Measurements from ENCODE around the gene TMCC2.

TMCC2 gene

DNA sequence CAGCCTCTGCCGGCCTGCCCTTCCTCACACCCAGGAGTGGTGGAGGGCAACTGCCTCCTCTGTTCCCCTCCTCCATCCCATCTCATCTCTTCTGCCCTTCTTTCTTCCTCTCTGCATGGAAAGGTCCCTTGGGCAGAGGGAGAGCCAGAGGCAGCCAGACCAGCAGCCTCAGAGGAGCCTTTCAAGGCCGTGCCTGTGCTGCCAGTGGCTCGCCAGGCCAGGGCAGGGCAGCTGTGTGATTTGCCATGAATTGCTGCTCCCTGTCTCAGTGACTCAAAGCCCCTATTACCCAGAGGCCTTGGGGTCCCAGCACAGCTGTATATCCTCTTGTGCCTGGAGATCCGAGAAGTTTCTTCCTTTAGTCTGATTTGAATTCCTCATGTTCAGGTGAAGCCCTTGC lies 21.9 kb downstream of the TMCC2 start:
- Histone ChIP-seq H3K27ac (ENCODE audit: low read depth, low read length, severe bottlenecking) (no peak overlapping the region), H3K4me1 (ENCODE audit: control insufficient read depth, insufficient read depth, low read length, poor library complexity, severe bottlenecking) (peaks cover 4% of the 10 kb centered on the region)
- 75 to 94% methylated on average over 3 to 4 of the region's 4 CpGs for WGBS, 2 experiments (ENCODE audit: insufficient coverage in 2 of 2)

DNA sequence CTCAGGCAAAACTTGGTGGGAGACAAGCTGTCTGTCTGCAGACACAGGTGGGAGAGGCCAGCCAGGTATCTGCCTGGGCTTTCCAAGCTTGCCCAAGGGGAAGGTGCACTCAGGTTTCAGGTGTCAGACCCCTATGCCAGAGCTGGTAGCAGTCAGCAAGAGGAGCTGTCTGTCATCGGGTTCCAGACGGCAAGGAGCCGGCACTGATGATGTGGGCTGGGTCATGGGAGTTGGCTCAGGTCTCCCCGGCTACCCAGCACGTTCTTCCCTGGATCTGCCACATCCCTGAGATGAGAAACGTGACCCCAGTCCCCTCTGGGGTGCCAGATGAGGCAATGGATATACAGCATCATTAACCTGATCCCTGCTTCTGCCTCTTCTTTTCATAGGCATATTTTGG lies 23.0 kb downstream of the TMCC2 start:
- Histone ChIP-seq H3K4me3 (ENCODE audit: extremely low read depth, insufficient read depth, low read length, poor library complexity, severe bottlenecking) (no peak overlapping the region), H3K9me3 (ENCODE audit: control insufficient read depth, low read length) (no peaks in the 10 kb centered on the region), H3K36me3 (ENCODE audit: control insufficient read depth, insufficient read depth, low read length) (no peaks in the 10 kb centered on the region), H3K27ac (ENCODE audit: low read depth, low read length, severe bottlenecking) (no peak overlapping the region), H3K4me1 (ENCODE audit: control insufficient read depth, insufficient read depth, low read length, poor library complexity, severe bottlenecking) (peaks cover 4% of the 10 kb centered on the region)
- 69 to 74% methylated on average over 6 of the region's 6 CpGs for WGBS, 2 experiments (ENCODE audit: insufficient coverage in 2 of 2)

More for the DNA sequence above, 21.9 kb downstream of the TMCC2 start:
- Histone ChIP-seq H3K9me3 (ENCODE audit: control insufficient read depth, low read length) (no peaks in the 10 kb centered on the region), H3K4me3 (ENCODE audit: extremely low read depth, insufficient read depth, low read length, poor library complexity, severe bottlenecking) (no peak overlapping the region), H3K36me3 (ENCODE audit: control insufficient read depth, insufficient read depth, low read length) (no peaks in the 10 kb centered on the region)

DNA sequence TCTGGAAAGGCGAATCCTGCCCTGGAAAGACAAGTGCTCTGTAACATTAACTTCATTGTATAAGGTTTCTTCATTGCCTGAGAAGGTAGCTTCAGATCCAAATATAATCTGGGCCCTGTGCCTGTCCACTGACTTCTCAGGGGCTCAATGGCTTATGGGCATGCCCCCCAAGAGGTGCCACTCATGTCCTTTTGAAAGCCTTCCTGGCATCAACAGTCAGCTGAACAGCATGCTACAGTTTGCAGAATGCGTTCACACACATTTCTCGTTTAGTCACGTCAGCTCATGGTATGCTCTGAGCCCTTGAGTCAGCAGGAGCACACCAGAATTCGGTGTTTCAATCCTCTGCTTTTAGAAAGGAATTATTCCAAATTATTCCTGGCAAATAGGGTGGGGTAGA lies 23.8 kb downstream of the TMCC2 start:
- Histone ChIP-seq H3K9me3 (ENCODE audit: control insufficient read depth, low read length) (no peaks in the 10 kb centered on the region), H3K27ac (ENCODE audit: low read depth, low read length, severe bottlenecking) (no peak overlapping the region), H3K36me3 (ENCODE audit: control insufficient read depth, insufficient read depth, low read length) (no peaks in the 10 kb centered on the region), H3K4me3 (ENCODE audit: extremely low read depth, insufficient read depth, low read length, poor library complexity, severe bottlenecking) (no peak overlapping the region), H3K4me1 (ENCODE audit: control insufficient read depth, insufficient read depth, low read length, poor library complexity, severe bottlenecking) (peaks cover 4% of the 10 kb centered on the region)
- WGBS, 2 experiments (ENCODE audit: insufficient coverage in 2 of 2), result 85% methylated on average over 5 of the region's 5 CpGs; no CpG with 5 or more reads in 1 of the 2 experiments

DNA sequence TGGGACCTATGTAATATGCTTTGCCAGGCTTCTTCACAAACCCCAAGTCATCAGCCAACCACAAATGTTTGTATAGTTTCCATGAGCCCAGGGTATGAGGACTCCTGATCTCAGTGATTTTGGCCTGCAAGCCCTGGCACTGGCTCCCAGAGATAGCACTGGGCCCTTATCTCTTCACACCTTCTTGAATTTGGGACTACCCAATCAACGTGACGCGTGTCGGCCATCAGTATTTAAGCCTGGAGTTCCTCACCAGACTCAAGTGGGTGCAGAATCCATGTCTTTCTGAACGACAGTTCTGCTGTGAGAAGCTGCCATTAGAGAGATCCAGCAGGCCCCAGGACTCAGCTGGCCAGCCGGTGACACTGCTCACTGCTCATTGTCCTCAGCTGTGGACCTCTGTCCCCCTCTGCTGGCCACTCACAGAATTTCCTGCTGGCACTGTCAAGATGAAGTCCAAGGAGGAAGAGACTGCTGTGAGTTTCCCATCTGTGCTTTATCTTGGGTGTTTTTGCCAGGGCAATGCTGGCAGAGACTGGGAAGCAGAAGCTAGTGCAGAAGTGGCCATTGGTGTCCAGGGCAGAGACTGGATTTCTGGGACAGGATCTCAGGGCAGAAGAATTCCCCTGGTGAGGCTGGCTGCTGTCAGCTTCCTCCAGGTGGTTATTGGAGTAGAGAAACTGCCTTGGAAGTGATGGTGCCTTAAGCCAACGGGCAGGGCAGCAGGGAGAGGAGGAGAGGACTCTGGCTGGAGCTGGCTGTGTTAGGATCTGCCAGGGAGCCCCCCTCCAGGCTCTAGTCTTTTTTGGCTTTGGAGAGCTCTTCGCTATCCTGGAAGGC lies 28.4 kb downstream of the TMCC2 start:
- H3K36me3 ChIP-seq (ENCODE audit: control insufficient read depth, insufficient read depth, low read length), result no peaks in the 10 kb centered on the region
- no peak overlapping the region for H3K27ac ChIP-seq (ENCODE audit: low read depth, low read length, severe bottlenecking)
- no peak overlapping the region for H3K4me3 ChIP-seq (ENCODE audit: extremely low read depth, insufficient read depth, low read length, poor library complexity, severe bottlenecking)
- H3K9me3 ChIP-seq (ENCODE audit: control insufficient read depth, low read length), result no peaks in the 10 kb centered on the region
- peaks cover 18% of the 10 kb centered on the region for H3K4me1 ChIP-seq (ENCODE audit: control insufficient read depth, insufficient read depth, low read length, poor library complexity, severe bottlenecking)
- 37 to 55% methylated on average over 6 to 7 of the region's 8 CpGs for WGBS, 2 experiments (ENCODE audit: insufficient coverage in 2 of 2)

DNA sequence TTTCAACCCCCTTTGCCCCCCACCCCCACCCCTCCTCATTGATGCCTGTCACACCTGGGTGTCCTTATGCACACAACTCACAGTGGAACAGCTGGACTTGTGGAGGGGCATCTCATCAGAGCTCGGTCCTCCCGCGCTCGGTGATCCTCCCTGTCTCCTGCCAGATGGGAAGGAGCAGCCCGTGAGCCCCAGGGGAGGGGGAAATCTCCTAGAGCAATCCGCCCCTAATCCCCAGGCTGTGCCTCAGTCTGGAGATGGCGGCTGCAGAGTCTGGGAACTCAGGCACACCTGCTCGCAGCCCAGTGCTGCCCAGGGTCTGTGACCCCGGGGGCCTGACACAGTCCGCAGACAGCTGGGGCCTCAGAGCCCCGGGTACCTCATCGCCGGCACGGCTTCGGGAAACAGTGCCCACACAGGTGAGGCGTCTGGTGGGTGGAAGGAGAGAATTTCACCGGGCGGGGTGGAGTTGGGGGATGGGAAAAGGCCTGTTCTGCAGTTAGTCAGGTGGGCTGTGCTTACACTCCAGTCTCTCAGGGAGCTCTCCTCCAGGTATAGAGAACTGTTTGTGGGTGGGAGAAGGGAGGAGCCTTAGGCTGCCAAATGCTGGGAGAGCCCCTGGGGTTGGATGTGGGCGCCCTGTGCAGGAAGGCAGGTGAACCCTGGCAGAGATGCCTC lies 29.3 kb downstream of the TMCC2 start:
- Histone ChIP-seq H3K36me3 (ENCODE audit: control insufficient read depth, insufficient read depth, low read length) (no peaks in the 10 kb centered on the region), H3K27ac (ENCODE audit: low read depth, low read length, severe bottlenecking) (no peak overlapping the region), H3K9me3 (ENCODE audit: control insufficient read depth, low read length) (no peaks in the 10 kb centered on the region), H3K4me3 (ENCODE audit: extremely low read depth, insufficient read depth, low read length, poor library complexity, severe bottlenecking) (no peak overlapping the region), H3K4me1 (ENCODE audit: control insufficient read depth, insufficient read depth, low read length, poor library complexity, severe bottlenecking) (peaks cover 28% of the 10 kb centered on the region)
- WGBS, 2 experiments (ENCODE audit: insufficient coverage in 2 of 2), result 91 to 95% methylated on average over 13 to 15 of the region's 19 CpGs

DNA sequence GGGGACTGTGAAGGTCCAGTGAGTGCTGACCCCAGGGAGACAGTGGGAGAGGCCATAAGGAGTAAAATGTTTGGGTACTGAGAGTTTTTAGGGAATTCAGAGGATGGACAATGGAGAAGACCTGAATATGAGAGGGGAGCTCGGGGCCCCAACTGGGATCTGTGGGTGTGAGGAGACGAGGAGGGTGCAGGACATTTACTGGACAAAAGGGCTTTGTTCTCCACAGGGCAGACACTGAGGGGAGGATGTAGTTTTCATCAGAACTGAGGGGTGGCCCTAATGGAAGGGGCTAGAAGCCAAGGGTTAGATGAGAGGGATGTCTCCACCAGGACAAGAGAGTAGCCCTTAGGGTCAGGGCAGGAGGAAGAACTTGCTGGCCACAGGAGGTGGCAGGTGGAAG lies 30.0 kb downstream of the TMCC2 start:
- no peaks in the 10 kb centered on the region for H3K36me3 ChIP-seq (ENCODE audit: control insufficient read depth, insufficient read depth, low read length)
- H3K4me3 ChIP-seq (ENCODE audit: extremely low read depth, insufficient read depth, low read length, poor library complexity, severe bottlenecking), result no peak overlapping the region
- H3K9me3 ChIP-seq (ENCODE audit: control insufficient read depth, low read length), result no peaks in the 10 kb centered on the region
- WGBS, 2 experiments (ENCODE audit: insufficient coverage in 2 of 2), result 83% methylated on average over 2 of the region's 2 CpGs; no CpG with 5 or more reads in 1 of the 2 experiments
- H3K4me1 ChIP-seq (ENCODE audit: control insufficient read depth, insufficient read depth, low read length, poor library complexity, severe bottlenecking), result peaks cover 34% of the 10 kb centered on the region
- H3K27ac ChIP-seq (ENCODE audit: low read depth, low read length, severe bottlenecking), result no peak overlapping the region

DNA sequence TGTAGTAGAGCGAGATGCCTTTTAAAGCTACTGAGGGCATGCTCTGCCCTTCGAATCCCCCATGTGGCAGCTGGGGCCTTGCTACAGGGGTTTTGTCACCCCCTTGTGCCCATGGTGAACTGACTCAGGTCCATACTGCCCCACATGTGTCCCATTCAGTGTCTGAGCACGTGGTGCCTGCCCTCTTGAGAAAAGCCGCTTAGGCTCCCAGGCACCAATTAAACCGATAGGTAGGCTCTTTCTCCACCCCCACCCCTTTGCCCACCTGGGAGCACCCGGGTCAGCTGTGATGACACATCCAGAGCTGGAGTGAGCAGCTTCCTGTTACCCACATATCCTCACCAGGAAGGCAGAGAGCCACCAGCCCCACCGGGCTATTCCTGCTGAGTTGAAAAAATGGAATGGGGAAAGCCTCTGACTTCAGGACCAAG lies 30.5 kb downstream of the TMCC2 start:
- Histone ChIP-seq H3K27ac (ENCODE audit: low read depth, low read length, severe bottlenecking) (no peak overlapping the region), H3K9me3 (ENCODE audit: control insufficient read depth, low read length) (no peaks in the 10 kb centered on the region), H3K4me3 (ENCODE audit: extremely low read depth, insufficient read depth, low read length, poor library complexity, severe bottlenecking) (no peak overlapping the region), H3K4me1 (ENCODE audit: control insufficient read depth, insufficient read depth, low read length, poor library complexity, severe bottlenecking) (peaks cover 39% of the 10 kb centered on the region), H3K36me3 (ENCODE audit: control insufficient read depth, insufficient read depth, low read length) (no peaks in the 10 kb centered on the region)
- 73 to 78% methylated on average over 4 to 6 of the region's 7 CpGs for WGBS, 2 experiments (ENCODE audit: insufficient coverage in 2 of 2)

DNA sequence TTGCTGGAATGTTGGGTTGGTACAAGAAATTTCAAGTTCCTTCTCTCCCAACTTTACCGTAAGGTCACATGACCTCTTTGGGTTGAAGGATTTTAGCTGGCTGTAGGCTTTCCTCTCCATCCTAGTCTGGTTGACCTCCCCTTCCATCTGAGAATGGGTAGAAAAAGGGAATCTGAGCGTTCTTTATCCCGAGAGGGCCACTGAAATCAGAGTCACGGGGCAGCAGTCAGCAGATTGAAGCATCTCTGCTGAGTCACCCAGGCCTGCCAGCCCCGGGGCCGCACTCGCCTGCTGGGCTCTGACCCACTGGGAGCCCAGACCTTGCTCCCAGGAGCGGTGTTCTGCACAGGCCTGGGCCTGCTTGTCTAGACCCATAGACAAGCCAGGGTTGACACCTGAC lies 31.0 kb downstream of the TMCC2 start:
- Histone ChIP-seq H3K4me1 (ENCODE audit: control insufficient read depth, insufficient read depth, low read length, poor library complexity, severe bottlenecking) (peaks cover 41% of the 10 kb centered on the region), H3K36me3 (ENCODE audit: control insufficient read depth, insufficient read depth, low read length) (no peaks in the 10 kb centered on the region), H3K27ac (ENCODE audit: low read depth, low read length, severe bottlenecking) (no peak overlapping the region), H3K4me3 (ENCODE audit: extremely low read depth, insufficient read depth, low read length, poor library complexity, severe bottlenecking) (no peak overlapping the region), H3K9me3 (ENCODE audit: control insufficient read depth, low read length) (no peaks in the 10 kb centered on the region)
- 83% methylated on average over 6 to 7 of the region's 8 CpGs for WGBS, 2 experiments (ENCODE audit: insufficient coverage in 2 of 2)

DNA sequence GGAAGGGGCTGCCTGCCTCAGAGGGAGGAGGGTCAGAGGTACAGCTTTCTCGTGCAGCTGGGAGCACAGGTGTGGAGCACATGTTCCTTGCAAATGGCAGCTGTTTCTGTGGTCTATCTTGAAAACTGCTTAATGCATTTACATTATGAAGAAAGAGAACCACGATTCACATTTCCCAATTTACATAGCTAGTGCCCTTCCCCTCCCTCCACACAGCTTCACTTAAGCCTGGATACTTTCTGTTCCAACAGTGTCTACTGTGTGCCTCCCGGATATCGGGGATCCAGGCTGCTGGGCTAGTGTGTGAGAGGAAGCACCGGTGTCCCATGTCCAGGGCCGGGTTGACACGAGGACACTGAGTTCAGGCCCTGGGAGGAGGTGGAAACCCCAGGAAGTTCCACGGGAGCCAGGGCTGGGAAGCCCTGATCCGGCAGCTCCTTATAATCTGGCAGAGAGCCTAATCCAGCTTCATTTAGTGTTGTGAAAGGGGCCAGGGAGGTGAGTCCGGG lies 31.6 kb downstream of the TMCC2 start:
- Histone ChIP-seq H3K4me3 (ENCODE audit: extremely low read depth, insufficient read depth, low read length, poor library complexity, severe bottlenecking) (no peak overlapping the region), H3K9me3 (ENCODE audit: control insufficient read depth, low read length) (no peaks in the 10 kb centered on the region), H3K4me1 (ENCODE audit: control insufficient read depth, insufficient read depth, low read length, poor library complexity, severe bottlenecking) (peaks cover 41% of the 10 kb centered on the region), H3K36me3 (ENCODE audit: control insufficient read depth, insufficient read depth, low read length) (no peaks in the 10 kb centered on the region), H3K27ac (ENCODE audit: low read depth, low read length, severe bottlenecking) (no peak overlapping the region)
- WGBS, 2 experiments (ENCODE audit: insufficient coverage in 2 of 2), result 86 to 89% methylated on average over 5 to 7 of the region's 10 CpGs

DNA sequence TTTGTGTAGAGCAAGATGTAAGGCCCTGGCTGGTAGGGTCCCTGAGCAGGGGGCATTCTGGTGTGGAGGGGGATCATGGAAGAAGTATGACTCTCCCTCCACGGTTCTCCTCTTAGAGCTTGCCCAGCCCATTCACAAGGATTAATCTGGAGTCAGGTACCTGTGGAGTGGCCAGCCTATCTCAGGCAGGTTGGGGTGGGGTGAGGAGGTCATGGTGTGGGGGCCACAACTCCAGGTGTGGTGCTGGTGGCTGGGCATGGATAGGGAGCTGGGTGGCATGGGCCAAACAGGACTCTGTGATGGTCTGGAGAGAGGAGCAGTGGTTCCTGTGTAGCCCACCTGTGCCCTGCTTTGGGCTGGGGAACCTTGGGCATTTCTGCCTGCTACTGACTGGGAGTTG lies 32.3 kb downstream of the TMCC2 start:
- H3K9me3 ChIP-seq (ENCODE audit: control insufficient read depth, low read length), result no peaks in the 10 kb centered on the region
- H3K4me1 ChIP-seq (ENCODE audit: control insufficient read depth, insufficient read depth, low read length, poor library complexity, severe bottlenecking), result peaks cover 41% of the 10 kb centered on the region
- H3K27ac ChIP-seq (ENCODE audit: low read depth, low read length, severe bottlenecking), result no peak overlapping the region
- no CpG with 5 or more reads among the region's 1 CpG for WGBS, 2 experiments (ENCODE audit: insufficient coverage in 2 of 2)
- H3K4me3 ChIP-seq (ENCODE audit: extremely low read depth, insufficient read depth, low read length, poor library complexity, severe bottlenecking), result no peak overlapping the region
- H3K36me3 ChIP-seq (ENCODE audit: control insufficient read depth, insufficient read depth, low read length), result no peaks in the 10 kb centered on the region

All from mesodermal cell (in vitro differentiated cells).